CD8-positive, alpha-beta memory T cell (primary cell): ENCODE results near the gene PRKD2. TPM values are rescaled to one million over a fixed set of nuclear protein-coding genes. Genes with fewer than 3 reads are reported as not detected.
A peak's percentile ranks its signal among the peaks of the same experiment; 100 is the strongest.

Source experiments
- CTCF ChIA-PET: fragments of 350-600 bp; sonication (Branson Sonifier 250); formaldehyde crosslinking; loops from one replicate; lab custom pipeline; 2021; ENCODE audit warnings: antibody characterized with exemption; lab: Charles Lee
- POLR2A ChIA-PET: fragments of 350-600 bp; sonication (Branson Sonifier 250); formaldehyde crosslinking; loops from one replicate; lab custom pipeline; 2021; ENCODE audit warnings: antibody characterized with exemption; lab: Charles Lee
- DNase-seq, 5 donors: peaks; one replicate each; pipeline versions ENCODE4 v3.0.0 to v3.0.0-alpha.2; 2020 to 2022; ENCODE audit warnings: mixed read lengths in 1 of 5
- H3K27ac ChIP-seq: one replicate; pipeline ENCODE4 v1.7.0; 2013; ENCODE audit warnings: low read depth, mild to moderate bottlenecking, low read length, moderate library complexity
- H3K27me3 ChIP-seq: 2 replicates; pipeline ENCODE4 v1.7.0; 2013; ENCODE audit warnings: low read length, mild to moderate bottlenecking; ENCODE audit not compliant: insufficient read depth, poor library complexity, severe bottlenecking
- H3K36me3 ChIP-seq: 2 replicates; pipeline ENCODE4 v1.7.0; 2013; ENCODE audit warnings: mild to moderate bottlenecking, low read length, moderate library complexity; ENCODE audit not compliant: insufficient read depth
- H3K4me1 ChIP-seq: 2 replicates; pipeline ENCODE4 v1.7.0; 2013; ENCODE audit warnings: mild to moderate bottlenecking, low read length, moderate library complexity; ENCODE audit not compliant: insufficient read depth
- H3K4me3 ChIP-seq: 2 replicates; pipeline ENCODE4 v1.7.0; 2013; ENCODE audit warnings: mild to moderate bottlenecking, low read length
- H3K9me3 ChIP-seq: 2 replicates; pipeline ENCODE4 v1.7.0; 2013; ENCODE audit warnings: mild to moderate bottlenecking, low read length
- H3K27ac Mint-ChIP-seq, 8 donors: one replicate each; pipeline ENCODE4 v1.8.0; 2020 to 2021; ENCODE audit warnings: mixed read lengths in 8 of 8, mild to moderate bottlenecking in 6 of 8, inconsistent platforms in 3 of 8, moderate library complexity in 3 of 8
- H3K27me3 Mint-ChIP-seq, 2 donors: one replicate each; pipeline ENCODE4 v1.8.0; 2020 to 2021; ENCODE audit warnings: mixed read lengths in 2 of 2, mild to moderate bottlenecking in 1 of 2, moderate library complexity in 1 of 2
- H3K36me3 Mint-ChIP-seq, 3 donors: one replicate each; pipeline ENCODE4 v1.8.0; 2020 to 2021; ENCODE audit warnings: mixed read lengths in 3 of 3, inconsistent platforms in 1 of 3, mild to moderate bottlenecking in 1 of 3
- H3K4me1 Mint-ChIP-seq, 3 donors: one replicate each; pipeline ENCODE4 v1.8.0; 2020 to 2021; ENCODE audit warnings: mixed read lengths in 3 of 3, inconsistent platforms in 1 of 3, mild to moderate bottlenecking in 1 of 3
- H3K4me3 Mint-ChIP-seq, 7 donors: one replicate each; pipeline ENCODE4 v1.8.0; 2020 to 2021; ENCODE audit warnings: mixed read lengths in 7 of 7, mild to moderate bottlenecking in 6 of 7, moderate library complexity in 4 of 7, inconsistent platforms in 2 of 7
- H3K9me3 Mint-ChIP-seq, 5 donors: one replicate each; pipeline ENCODE4 v1.8.0; 2020 to 2022; ENCODE audit warnings: mixed read lengths in 5 of 5, mild to moderate bottlenecking in 3 of 5, moderate library complexity in 2 of 5, inconsistent platforms in 1 of 5
- polyA plus RNA-seq: library from polyadenylated mRNA; unstranded; fragments of 300-500 nt; fragmentation: Illumina TruSeq; gene quantifications from one replicate; pipeline ENCODE4 v1.2.3, GENCODE V29; 2021
- total RNA-seq, 2 experiments: library from RNA; stranded (reverse); gene quantifications; one replicate each; pipeline ENCODE4 v1.2.3, GENCODE V29; 2021

PRKD2 gene
- total and polyA plus RNA-seq, 3 experiments from 2014 or later = 61.6 to 88.0 (median 63.8) TPM

- ChIA-PET CTCF (interaction anchor here (1.7 to 2.9 kb wide), 2 partner anchors 10 to 15 kb away, joined by 12 to 19 read pairs; no protein-coding TSS in a partner anchor), POLR2A (interaction anchor here (0.8 to 1.1 kb wide), 3 partner anchors 9 to 118 kb away, joined by 3 to 11 read pairs (median 4); partner anchors contain the start of gene CALM3)
- peak overlapping the region; percentile 94 to 98 (median 95) for H3K4me3 Mint-ChIP-seq
- peaks cover 32 to 65% (median 37%) of the 10 kb centered on the region in 3 donors for H3K4me1 Mint-ChIP-seq
- H3K4me1 ChIP-seq = peaks cover 33% of the 10 kb centered on the region
- peaks cover 0 to 59% (median 7%) of the 10 kb centered on the region in 3 donors for H3K36me3 Mint-ChIP-seq
- H3K27me3 ChIP-seq = no peaks in the 10 kb centered on the region
- no peaks in the 10 kb centered on the region for H3K9me3 Mint-ChIP-seq
- no peaks in the 10 kb centered on the region for H3K9me3 ChIP-seq
- peaks cover 7% of the 10 kb centered on the region for H3K36me3 ChIP-seq
- no peaks in the 10 kb centered on the region for H3K27me3 Mint-ChIP-seq
- H3K4me3 ChIP-seq = no peak overlapping the region
- DNase-seq = no peak
- H3K27ac Mint-ChIP-seq = peak overlapping the region; percentile 49 to 98 (median 96)
- no peak overlapping the region for H3K27ac ChIP-seq
These were observed 2.2 kb upstream of the PRKD2 start for GRCh38 chr19:46718934-46719622.

GRCh38 chr19:46718157-46718933 is 1.4 kb upstream of the PRKD2 start:
- peak; percentile 42 to 81 (median 76) for DNase-seq
- H3K9me3 Mint-ChIP-seq = no peaks in the 10 kb centered on the region
- H3K27ac Mint-ChIP-seq = peak overlapping the region; percentile 94 to 98 (median 97)
- peak overlapping the region; percentile 64 for H3K4me3 ChIP-seq
- peaks cover 2% of the 10 kb centered on the region for H3K36me3 ChIP-seq
- peaks cover 0 to 54% (median 7%) of the 10 kb centered on the region in 3 donors for H3K36me3 Mint-ChIP-seq
- ChIA-PET POLR2A (interaction anchor here (0.6 to 1.1 kb wide), 6 partner anchors 9 to 395 kb away, joined by 3 to 11 read pairs (median 5); partner anchors contain the start of genes CALM3 and ZC3H4), CTCF (interaction anchor here (0.9 to 2.9 kb wide), 6 partner anchors 11 to 122 kb away, joined by 3 to 19 read pairs (median 4); partner anchors contain the start of gene CALM3)
- H3K27ac ChIP-seq = peak overlapping the region; percentile 75
- H3K27me3 ChIP-seq = no peaks in the 10 kb centered on the region
- no peaks in the 10 kb centered on the region for H3K9me3 ChIP-seq
- peaks cover 38 to 70% (median 40%) of the 10 kb centered on the region in 3 donors for H3K4me1 Mint-ChIP-seq
- H3K4me3 Mint-ChIP-seq = peak overlapping the region; percentile 94 to 98 (median 95)
- H3K27me3 Mint-ChIP-seq = no peaks in the 10 kb centered on the region
- peaks cover 33% of the 10 kb centered on the region for H3K4me1 ChIP-seq

- H3K27me3 Mint-ChIP-seq = no peaks in the 10 kb centered on the region
- Histone ChIP-seq H3K27me3 (no peaks in the 10 kb centered on the region), H3K9me3 (no peaks in the 10 kb centered on the region), H3K36me3 (no peaks in the 10 kb centered on the region), H3K4me1 (peaks cover 34% of the 10 kb centered on the region), H3K27ac (peak overlapping the region; percentile 75), H3K4me3 (peak overlapping the region; percentile 64)
- H3K27ac Mint-ChIP-seq = peak overlapping the region; percentile 94 to 98 (median 97)
- H3K4me1 Mint-ChIP-seq = peaks cover 41 to 73% (median 44%) of the 10 kb centered on the region in 3 donors
- peak overlapping the region; percentile 94 to 98 (median 95) for H3K4me3 Mint-ChIP-seq
- no peaks in the 10 kb centered on the region for H3K9me3 Mint-ChIP-seq
- peak in 1 of 5 donors; percentile 62 for DNase-seq
- ChIA-PET CTCF (interaction anchor here (0.9 to 2.9 kb wide), 6 partner anchors 11 to 123 kb away, joined by 3 to 19 read pairs (median 4); partner anchors contain the start of gene CALM3), POLR2A (interaction anchor here (0.6 to 1.1 kb wide), 5 partner anchors 9 to 396 kb away, joined by 3 to 11 read pairs (median 6); partner anchors contain the start of genes CALM3 and ZC3H4)
- H3K36me3 Mint-ChIP-seq = peaks cover 0 to 51% (median 7%) of the 10 kb centered on the region in 3 donors
These were observed 816 bp upstream of the PRKD2 start for GRCh38 chr19:46717716-46718143.

- Histone ChIP-seq H3K36me3 (no peaks in the 10 kb centered on the region), H3K27ac (peak overlapping the region; percentile 92), H3K4me1 (peaks cover 37% of the 10 kb centered on the region), H3K9me3 (no peaks in the 10 kb centered on the region), H3K4me3 (peak overlapping the region; percentile 90), H3K27me3 (no peaks in the 10 kb centered on the region)
- Mint-ChIP-seq H3K9me3 (no peaks in the 10 kb centered on the region), H3K36me3 (peaks cover 0 to 48% (median 3%) of the 10 kb centered on the region in 3 donors), H3K4me3 (peak overlapping the region; percentile 94 to 98 (median 95)), H3K27me3 (no peaks in the 10 kb centered on the region), H3K27ac (peak overlapping the region; percentile 93 to 99 (median 96)), H3K4me1 (peaks cover 42 to 73% (median 49%) of the 10 kb centered on the region in 3 donors)
- ChIA-PET CTCF (interaction anchor here (1.2 kb wide), 1 partner anchor 124 kb away, joined by 4 read pairs; no protein-coding TSS in a partner anchor), POLR2A (no interaction called here)
- DNase-seq = no peak
These were observed 261 bp downstream of the PRKD2 start for GRCh38 chr19:46716672-46717033.

GRCh38 chr19:46715975-46716671 is 791 bp downstream of the PRKD2 start:
- H3K36me3 Mint-ChIP-seq = peaks cover 0 to 46% (median 0%) of the 10 kb centered on the region in 3 donors
- peak overlapping the region; percentile 92 for H3K27ac ChIP-seq
- peaks cover 37% of the 10 kb centered on the region for H3K4me1 ChIP-seq
- ChIA-PET POLR2A (no interaction called here), CTCF (interaction anchor here (1.1 to 3.4 kb wide), 5 partner anchors 12 to 124 kb away, joined by 3 to 39 read pairs (median 8); no protein-coding TSS in a partner anchor)
- no peaks in the 10 kb centered on the region for H3K36me3 ChIP-seq
- no peaks in the 10 kb centered on the region for H3K9me3 ChIP-seq
- peak overlapping the region; percentile 90 for H3K4me3 ChIP-seq
- H3K27me3 Mint-ChIP-seq = no peaks in the 10 kb centered on the region
- peak overlapping the region; percentile 93 to 99 (median 97) for H3K27ac Mint-ChIP-seq
- no peaks in the 10 kb centered on the region for H3K9me3 Mint-ChIP-seq
- no peaks in the 10 kb centered on the region for H3K27me3 ChIP-seq
- peaks cover 42 to 70% (median 50%) of the 10 kb centered on the region in 3 donors for H3K4me1 Mint-ChIP-seq
- DNase-seq = no peak
- peak overlapping the region; percentile 94 to 98 (median 95) for H3K4me3 Mint-ChIP-seq

- peak overlapping the region; percentile 90 for H3K4me3 ChIP-seq
- Mint-ChIP-seq H3K27me3 (no peaks in the 10 kb centered on the region), H3K36me3 (peaks cover 0 to 46% (median 0%) of the 10 kb centered on the region in 3 donors), H3K4me3 (peak overlapping the region; percentile 94 to 98 (median 95)), H3K4me1 (peaks cover 42 to 68% (median 54%) of the 10 kb centered on the region in 3 donors), H3K27ac (peak overlapping the region; percentile 93 to 99 (median 97)), H3K9me3 (no peaks in the 10 kb centered on the region)
- ChIA-PET POLR2A (interaction anchor here (0.6 kb wide), 1 partner anchor 62 kb away, joined by 3 read pairs; no protein-coding TSS in a partner anchor), CTCF (interaction anchor here (1.1 to 3.4 kb wide), 4 partner anchors 11 to 86 kb away, joined by 3 to 39 read pairs (median 18); no protein-coding TSS in a partner anchor)
- no peak for DNase-seq
- peaks cover 37% of the 10 kb centered on the region for H3K4me1 ChIP-seq
- H3K27ac ChIP-seq = peak overlapping the region; percentile 92
- no peaks in the 10 kb centered on the region for H3K9me3 ChIP-seq
- no peaks in the 10 kb centered on the region for H3K36me3 ChIP-seq
- no peaks in the 10 kb centered on the region for H3K27me3 ChIP-seq
These were observed 1.3 kb downstream of the PRKD2 start for GRCh38 chr19:46715620-46715974.
